ENCODE measurements around the gene EYA2. TPM values are rescaled to one million over a fixed set of nuclear protein-coding genes. Genes with fewer than 3 reads are reported as not detected.
"Not testable (repeated sequence)": the region's sequence is repeated elsewhere in the genome, so short reads cannot be mapped to it uniquely, and the experiment has no call there.

EYA2 gene
- total RNA-seq, 1 donor = 1.6 TPM

GRCh38 chr20:46928580-46929132, 34.0 kb downstream of the EYA2 start:
- H3K4me3 ChIP-seq (ENCODE audit: low read depth, low read length) = no peak overlapping the region
- TF ChIP-seq, protein P1, sequence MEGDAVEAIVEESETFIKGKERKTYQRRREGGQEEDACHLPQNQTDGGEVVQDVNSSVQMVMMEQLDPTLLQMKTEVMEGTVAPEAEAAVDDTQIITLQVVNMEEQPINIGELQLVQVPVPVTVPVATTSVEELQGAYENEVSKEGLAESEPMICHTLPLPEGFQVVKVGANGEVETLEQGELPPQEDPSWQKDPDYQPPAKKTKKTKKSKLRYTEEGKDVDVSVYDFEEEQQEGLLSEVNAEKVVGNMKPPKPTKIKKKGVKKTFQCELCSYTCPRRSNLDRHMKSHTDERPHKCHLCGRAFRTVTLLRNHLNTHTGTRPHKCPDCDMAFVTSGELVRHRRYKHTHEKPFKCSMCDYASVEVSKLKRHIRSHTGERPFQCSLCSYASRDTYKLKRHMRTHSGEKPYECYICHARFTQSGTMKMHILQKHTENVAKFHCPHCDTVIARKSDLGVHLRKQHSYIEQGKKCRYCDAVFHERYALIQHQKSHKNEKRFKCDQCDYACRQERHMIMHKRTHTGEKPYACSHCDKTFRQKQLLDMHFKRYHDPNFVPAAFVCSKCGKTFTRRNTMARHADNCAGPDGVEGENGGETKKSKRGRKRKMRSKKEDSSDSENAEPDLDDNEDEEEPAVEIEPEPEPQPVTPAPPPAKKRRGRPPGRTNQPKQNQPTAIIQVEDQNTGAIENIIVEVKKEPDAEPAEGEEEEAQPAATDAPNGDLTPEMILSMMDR (IDR thresholded peaks at IDR 0.05; ENCODE audit: insufficient read depth, low read length) = no peak
- peak; percentile 53 for DNase-seq (ENCODE audit: low read depth)

GRCh38 chr20:46929902-46930301, 35.3 kb downstream of the EYA2 start:
- no peak overlapping the region for H3K4me3 ChIP-seq (ENCODE audit: low read depth, low read length)
- DNase-seq (ENCODE audit: low read depth) = no peak
- TF ChIP-seq, protein P1 (IDR thresholded peaks at IDR 0.05; ENCODE audit: insufficient read depth, low read length) = no peak

DNA sequence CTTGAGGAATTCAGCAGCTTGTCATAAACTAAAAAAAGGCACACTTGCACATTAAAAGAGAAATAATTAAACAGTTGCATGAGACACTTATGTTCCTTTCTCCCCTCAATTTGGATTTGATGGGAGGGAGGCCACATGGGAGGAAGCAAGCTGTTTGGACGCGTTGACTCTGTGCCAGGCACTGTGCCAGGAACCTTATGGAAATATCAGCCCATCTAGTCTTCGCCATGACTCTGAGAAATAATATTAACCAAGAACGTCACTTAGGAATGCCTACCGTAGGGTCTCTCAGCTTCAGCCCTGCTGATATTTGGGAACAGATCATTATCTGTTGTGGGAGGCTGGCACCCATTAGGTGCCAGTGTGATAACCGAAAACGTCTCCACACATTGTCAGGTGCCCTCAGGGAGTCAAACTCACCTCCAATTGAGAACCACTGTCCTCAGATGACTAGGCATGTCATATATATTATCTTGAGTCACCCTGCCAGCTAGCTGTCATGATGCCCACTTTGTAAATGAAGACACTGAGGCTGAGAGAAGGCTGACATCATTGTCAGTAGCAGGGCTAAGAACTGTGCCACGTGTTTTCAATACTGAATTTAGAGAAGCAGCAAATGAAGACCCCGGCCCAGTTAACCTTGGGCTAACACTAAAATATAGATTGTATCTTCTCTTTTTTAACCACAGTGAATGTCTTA, 36.1 kb downstream of the EYA2 start:
- no peak for DNase-seq (ENCODE audit: low read depth)
- TF ChIP-seq, protein P1 (IDR thresholded peaks at IDR 0.05; ENCODE audit: insufficient read depth, low read length) = no peak
- H3K4me3 ChIP-seq (ENCODE audit: low read depth, low read length) = no peak overlapping the region

- peak; percentile 36 for DNase-seq (ENCODE audit: low read depth)
- no peak overlapping the region for H3K4me3 ChIP-seq (ENCODE audit: low read depth, low read length)
- TF ChIP-seq, protein P1 (IDR thresholded peaks at IDR 0.05; ENCODE audit: insufficient read depth, low read length) = no peak
These were observed 37.1 kb downstream of the EYA2 start for GRCh38 chr20:46931699-46932098.

DNA sequence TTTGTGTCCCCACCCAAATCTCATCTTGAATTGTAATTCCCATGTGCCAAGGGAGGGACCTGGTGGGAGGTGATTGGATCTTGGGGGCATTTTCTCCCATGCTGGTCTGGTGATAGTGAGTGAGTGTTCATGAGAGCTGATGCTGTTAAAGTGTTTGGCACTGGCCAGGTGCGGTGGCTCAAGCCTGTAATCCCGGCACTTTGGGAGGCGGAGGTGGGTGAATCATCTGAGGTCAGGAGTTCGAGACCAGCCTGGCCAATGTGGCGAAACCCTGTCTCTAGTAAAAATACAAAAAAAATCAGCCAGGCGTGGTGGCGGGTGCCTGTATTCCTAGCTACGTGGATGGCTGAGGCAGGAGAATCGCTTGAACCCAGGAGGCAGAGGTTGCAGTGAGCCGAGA, 37.8 kb downstream of the EYA2 start:
- not testable (repeated sequence) for DNase-seq (ENCODE audit: low read depth); H3K4me3 ChIP-seq (ENCODE audit: low read depth, low read length)

DNA sequence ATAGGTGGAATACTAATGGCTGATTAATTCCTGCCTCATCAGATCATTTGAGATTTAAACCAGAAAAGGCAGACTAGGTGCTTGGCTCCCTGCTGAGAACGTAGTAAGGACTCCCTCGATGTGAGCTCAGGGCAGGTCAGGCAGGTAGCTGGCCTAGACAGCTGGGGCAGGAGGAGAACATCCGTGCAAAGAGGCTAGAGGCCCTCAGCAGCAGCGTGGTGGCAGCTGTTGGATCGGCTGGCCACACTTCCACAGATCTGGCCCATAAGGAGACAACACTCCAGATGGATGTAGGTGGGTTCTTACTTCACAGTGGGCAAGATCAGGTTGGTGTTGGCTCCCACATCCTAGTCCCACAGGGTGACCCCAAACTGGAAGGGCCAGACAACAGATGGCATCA, 38.5 kb downstream of the EYA2 start:
- TF ChIP-seq, protein P1 (IDR thresholded peaks at IDR 0.05; ENCODE audit: insufficient read depth, low read length) = no peak

GRCh38 chr20:46934746-46935287, 40.2 kb downstream of the EYA2 start:
- DNase-seq (ENCODE audit: low read depth) = no peak
- TF ChIP-seq, protein P1 (IDR thresholded peaks at IDR 0.05; ENCODE audit: insufficient read depth, low read length) = no peak
- no peak overlapping the region for H3K4me3 ChIP-seq (ENCODE audit: low read depth, low read length)

More for the DNA sequence above, 38.5 kb downstream of the EYA2 start:
- H3K4me3 ChIP-seq (ENCODE audit: low read depth, low read length) = no peak overlapping the region
- no peak for DNase-seq (ENCODE audit: low read depth)

All from fibroblast of the aortic adventitia (primary cell).